B cell (primary cell): ENCODE measurements around the gene SPOCK3. TPM values are rescaled to one million over a fixed set of nuclear protein-coding genes. Genes with fewer than 3 reads are reported as not detected.

Experiments
- ATAC-seq: fragments of 200-7000 bp; cut with Tn5 transposase; one replicate; pipeline ENCODE4 v1.10.0; 2021; ENCODE audit warnings: low read depth, mild to moderate bottlenecking, moderate number of reproducible peaks, moderate library complexity
- CTCF ChIA-PET: fragments of 350-600 bp; sonication (Branson Sonifier 250); formaldehyde crosslinking; loops from one replicate; lab custom pipeline; 2021; ENCODE audit warnings: antibody characterized with exemption, inconsistent platforms; lab: Charles Lee
- POLR2A ChIA-PET: fragments of 350-600 bp; sonication (Branson Sonifier 250); formaldehyde crosslinking; loops from one replicate; lab custom pipeline; 2021; ENCODE audit warnings: antibody characterized with exemption; lab: Charles Lee
- DNase-seq: peaks from one replicate; pipeline ENCODE4 v3.0.0; 2013
- H2AFZ ChIP-seq: 2 replicates; pipeline ENCODE4 v1.6.1; 2012; ENCODE audit warnings: mild to moderate bottlenecking, low read depth, low read length; ENCODE audit not compliant: insufficient read depth, poor library complexity, severe bottlenecking
- H3K27ac ChIP-seq, 2 donors: 1 replicate in 1 of 2; 2 replicates in 1 of 2; pipeline ENCODE4 v1.5.1; 2012 to 2013; ENCODE audit warnings: low read length in 2 of 2, mild to moderate bottlenecking in 2 of 2, moderate library complexity in 1 of 2
- H3K27me3 ChIP-seq, 4 experiments: fragments of 200-600 bp in 1 of 4; sonication (generic) in 1 of 4; replicated peaks in 1 of 4; 1 replicate in 2 of 4; 2 replicates in 2 of 4; pipeline versions ENCODE4 v1.6.1 to v1.7.0; 2013 to 2016; ENCODE audit warnings: low read length in 3 of 4, mild to moderate bottlenecking in 2 of 4, mixed read lengths in 1 of 4, moderate library complexity in 1 of 4; ENCODE audit not compliant: insufficient read depth in 4 of 4, control insufficient read depth in 3 of 4; ENCODE audit errors: control extremely low read depth in 1 of 4
- H3K36me3 ChIP-seq, 2 experiments: replicated peaks in 1 of 2; 1 replicate in 1 of 2; 2 replicates in 1 of 2; pipeline versions ENCODE4 v1.6.1 to v1.7.1; 2013; ENCODE audit warnings: low read length in 1 of 2; ENCODE audit not compliant: insufficient read depth in 2 of 2, control insufficient read depth in 1 of 2; ENCODE audit errors: control extremely low read depth in 1 of 2, extremely low read depth in 1 of 2
- H3K4me1 ChIP-seq, 2 donors: fragments of 200-600 bp in 1 of 2; sonication (generic) in 1 of 2; 1 replicate in 1 of 2; 2 replicates in 1 of 2; pipeline versions ENCODE4 v1.5.1 to v1.6.1; 2013 to 2017; ENCODE audit warnings: low read length in 2 of 2; ENCODE audit not compliant: control insufficient read depth in 2 of 2, insufficient read depth in 2 of 2
- H3K4me2 ChIP-seq: replicated peaks from 2 replicates; pipeline ENCODE3; 2012; ENCODE audit warnings: mild to moderate bottlenecking, low read depth, low read length; ENCODE audit not compliant: poor library complexity, severe bottlenecking
- H3K4me3 ChIP-seq, 5 experiments: fragments of 200-600 bp in 1 of 5; sonication (generic) in 1 of 5; 1 replicate in 3 of 5; 2 replicates in 2 of 5; pipeline versions ENCODE4 v1.5.1 to v1.7.0; 2011 to 2016; ENCODE audit warnings: low read length in 4 of 5, mild to moderate bottlenecking in 4 of 5, low read depth in 2 of 5, control low read depth in 1 of 5, moderate library complexity in 1 of 5; ENCODE audit not compliant: insufficient read depth in 1 of 5; ENCODE audit errors: control extremely low read depth in 1 of 5, extremely low read depth in 1 of 5
- H3K79me2 ChIP-seq: fragments of 200-600 bp; sonication (generic); one replicate; pipeline ENCODE4 v1.6.0; 2016; ENCODE audit warnings: low read length; ENCODE audit not compliant: control insufficient read depth, insufficient read depth
- H3K9ac ChIP-seq: fragments of 200-600 bp; sonication (generic); 2 replicates; pipeline ENCODE4 v1.6.1; 2017; ENCODE audit warnings: mild to moderate bottlenecking, low read length, moderate library complexity
- H3K9me3 ChIP-seq, 3 donors: one replicate each; pipeline versions ENCODE4 v1.6.1 to v1.7.1; 2013; ENCODE audit warnings: low read length in 2 of 3; ENCODE audit not compliant: control insufficient read depth in 2 of 3, insufficient read depth in 1 of 3; ENCODE audit errors: control extremely low read depth in 1 of 3
- H4K20me1 ChIP-seq: 2 replicates; pipeline ENCODE4 v1.6.0; 2012; ENCODE audit warnings: mild to moderate bottlenecking, low read length; ENCODE audit not compliant: insufficient read depth, control insufficient read depth, poor library complexity, severe bottlenecking
- H3K27ac Mint-ChIP-seq: one replicate; pipeline ENCODE4 v1.8.0; 2021; ENCODE audit warnings: mixed read lengths
- H3K27me3 Mint-ChIP-seq: one replicate; pipeline ENCODE4 v1.8.0; 2021; ENCODE audit warnings: mixed read lengths
- H3K4me1 Mint-ChIP-seq: one replicate; pipeline ENCODE4 v1.8.0; 2021; ENCODE audit warnings: mixed read lengths
- H3K4me3 Mint-ChIP-seq: one replicate; pipeline ENCODE4 v1.8.0; 2021; ENCODE audit warnings: mixed read lengths
- H3K9me3 Mint-ChIP-seq: one replicate; pipeline ENCODE4 v1.8.0; 2022; ENCODE audit warnings: mixed read lengths; ENCODE audit not compliant: insufficient read depth
- EZH2 ChIP-seq: IDR thresholded peaks from 2 replicates; pipeline ENCODE4 v1.6.1; 2012; ENCODE audit warnings: borderline replicate concordance, low read depth, mild to moderate bottlenecking, moderate library complexity, low read length; ENCODE audit not compliant: insufficient read depth, poor library complexity, severe bottlenecking
- WGBS: methylation state at CpG from one replicate; pipeline ENCODE4 v1.1.5; 2013; ENCODE audit warnings: missing lambda C conversion rate; ENCODE audit not compliant: insufficient coverage; 5-methylcytosine and 5-hydroxymethylcytosine counted together
- intact Hi-C: fragments of 100-400 bp; cut with micrococcal nuclease; formaldehyde crosslinking; loops from one replicate; pipeline ENCODE4 v1.10.0; 2022
- polyA plus RNA-seq: library from polyadenylated mRNA; depleted of rRNA; stranded (reverse); fragments of >200 nt; gene quantifications from 2 replicates; pipeline ENCODE4 v1.2.3, GENCODE V29; 2012
- total RNA-seq, 2 donors: library from RNA; stranded (reverse); fragments of 120-200 nt in 1 of 2; gene quantifications; 1 replicate in 1 of 2; 2 replicates in 1 of 2; pipeline versions ENCODE4 v1.2.3 to v1.2.4, GENCODE V29; 2013 to 2022
- TF ChIP-seq, protein P1 (sequence below): fragments of 200-600 bp; IDR thresholded peaks from one replicate; pipeline ENCODE4 v1.8.0; 2022; ENCODE audit warnings: antibody characterized with exemption, mild to moderate bottlenecking

The SPOCK3 gene
- total and polyA plus RNA-seq, 2 donors (not counting 1 experiment from before 2014, with no cell fraction given): not detected

DNA sequence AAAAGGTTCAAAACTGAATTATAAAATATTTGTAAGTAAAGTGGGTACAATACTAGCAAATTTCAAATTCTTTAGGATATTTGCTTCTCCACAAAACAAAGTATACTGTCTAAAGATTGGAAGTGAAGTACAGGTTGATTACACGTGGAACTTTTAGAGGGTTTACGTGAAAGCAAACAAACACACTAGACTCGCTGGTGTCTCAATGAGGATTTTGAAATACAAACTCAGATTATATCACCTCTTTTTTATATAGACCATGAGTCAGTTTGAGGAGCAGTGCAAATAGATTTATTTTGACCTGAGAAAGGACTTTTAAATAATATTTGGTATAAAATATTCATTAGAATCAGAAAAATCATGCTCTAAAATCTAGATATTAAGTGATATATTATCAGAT is 185.0 kb downstream of the SPOCK3 start:
- intact Hi-C loops: no loop called here
- Histone ChIP-seq H3K4me3 (no peak overlapping the region), H3K27ac (no peak overlapping the region), H2AFZ (no peak overlapping the region), H3K27me3 (no peaks in the 10 kb centered on the region), H3K9ac (no peak overlapping the region), H3K36me3 (no peaks in the 10 kb centered on the region), H4K20me1 (no peaks in the 10 kb centered on the region), H3K4me2 (no peak overlapping the region), H3K79me2 (no peaks in the 10 kb centered on the region), H3K9me3 (no peaks in the 10 kb centered on the region), H3K4me1 (no peaks in the 10 kb centered on the region)
- no peak for TF ChIP-seq EZH2
- TF ChIP-seq, protein P1, sequence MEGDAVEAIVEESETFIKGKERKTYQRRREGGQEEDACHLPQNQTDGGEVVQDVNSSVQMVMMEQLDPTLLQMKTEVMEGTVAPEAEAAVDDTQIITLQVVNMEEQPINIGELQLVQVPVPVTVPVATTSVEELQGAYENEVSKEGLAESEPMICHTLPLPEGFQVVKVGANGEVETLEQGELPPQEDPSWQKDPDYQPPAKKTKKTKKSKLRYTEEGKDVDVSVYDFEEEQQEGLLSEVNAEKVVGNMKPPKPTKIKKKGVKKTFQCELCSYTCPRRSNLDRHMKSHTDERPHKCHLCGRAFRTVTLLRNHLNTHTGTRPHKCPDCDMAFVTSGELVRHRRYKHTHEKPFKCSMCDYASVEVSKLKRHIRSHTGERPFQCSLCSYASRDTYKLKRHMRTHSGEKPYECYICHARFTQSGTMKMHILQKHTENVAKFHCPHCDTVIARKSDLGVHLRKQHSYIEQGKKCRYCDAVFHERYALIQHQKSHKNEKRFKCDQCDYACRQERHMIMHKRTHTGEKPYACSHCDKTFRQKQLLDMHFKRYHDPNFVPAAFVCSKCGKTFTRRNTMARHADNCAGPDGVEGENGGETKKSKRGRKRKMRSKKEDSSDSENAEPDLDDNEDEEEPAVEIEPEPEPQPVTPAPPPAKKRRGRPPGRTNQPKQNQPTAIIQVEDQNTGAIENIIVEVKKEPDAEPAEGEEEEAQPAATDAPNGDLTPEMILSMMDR: no peak
- ATAC-seq (no peak), DNase-seq (no peak)
- Mint-ChIP-seq H3K27me3 (no peaks in the 10 kb centered on the region), H3K9me3 (no peaks in the 10 kb centered on the region), H3K27ac (no peak overlapping the region), H3K4me1 (peaks cover 3% of the 10 kb centered on the region), H3K4me3 (no peak overlapping the region)
- WGBS: no CpG with 5 or more reads among the region's 3 CpGs
- ChIA-PET POLR2A (no interaction called here), CTCF (no interaction called here)

DNA sequence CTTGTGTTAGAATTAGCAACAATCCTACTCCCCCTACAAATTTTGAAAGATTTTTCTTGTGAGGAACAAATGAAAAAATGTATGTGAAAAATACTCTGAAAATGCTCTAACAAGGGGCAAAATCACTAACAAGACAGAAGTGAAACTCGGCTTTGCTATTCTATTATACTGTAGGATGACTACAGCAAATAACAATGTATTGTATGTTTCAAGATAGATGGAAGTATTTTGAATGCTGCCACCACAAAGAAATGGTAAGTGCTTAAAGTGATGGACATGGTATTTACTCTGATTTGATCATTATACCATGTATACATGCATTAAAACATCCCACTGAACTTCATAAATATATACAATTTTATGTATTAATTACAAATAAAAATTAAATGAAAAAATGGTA is 192.8 kb downstream of the SPOCK3 start:
- DNase-seq (no peak), ATAC-seq (no peak)
- no peaks in the 10 kb centered on the region for H3K79me2 ChIP-seq
- Mint-ChIP-seq H3K4me1 (no peaks in the 10 kb centered on the region), H3K27ac (no peak overlapping the region), H3K4me3 (no peak overlapping the region), H3K27me3 (no peaks in the 10 kb centered on the region), H3K9me3 (no peaks in the 10 kb centered on the region)
- no peak overlapping the region for H2AFZ ChIP-seq
- H3K36me3 ChIP-seq: no peaks in the 10 kb centered on the region
- H3K9ac ChIP-seq: no peak overlapping the region
- no peak overlapping the region for H3K27ac ChIP-seq
- POLR2A ChIA-PET: no interaction called here
- WGBS: no CpG with 5 or more reads among the region's 1 CpG
- no peaks in the 10 kb centered on the region for H3K4me1 ChIP-seq
- intact Hi-C loops: no loop called here
- no peak for TF ChIP-seq EZH2
- TF ChIP-seq, protein P1: no peak
- H3K4me3 ChIP-seq: no peak overlapping the region
- no peaks in the 10 kb centered on the region for H3K9me3 ChIP-seq
- no peaks in the 10 kb centered on the region for H3K27me3 ChIP-seq
- H4K20me1 ChIP-seq: no peaks in the 10 kb centered on the region
- CTCF ChIA-PET: interaction anchor here (1.2 kb wide), 1 partner anchor 20 kb away, joined by 3 read pairs; no protein-coding TSS in a partner anchor
- H3K4me2 ChIP-seq: no peak overlapping the region
